Posterior vena cava (tissue), 2 donors: ENCODE results near the gene SLC38A10. TPM values are rescaled to one million over a fixed set of nuclear protein-coding genes. Genes with fewer than 3 reads are reported as not detected.

ENCODE experiments used
- DNase-seq: peaks from one replicate; pipeline ENCODE4 v3.0.0-alpha.2; 2020; ENCODE audit warnings: low spot score
- intact Hi-C, 2 donors: fragments of 100-400 bp; cut with DNase I; formaldehyde crosslinking; loops; one replicate each; pipeline versions ENCODE4 v1.14.1 to v1.14.2; 2022 to 2023
- total RNA-seq, 2 donors: library from RNA; stranded (reverse); fragmentation: NEBNext Ultra II Directional; extraction: Animal tissue kit (Norgen Biotek cat#: 25700); gene quantifications; one replicate each; pipeline ENCODE4 v1.2.1, GENCODE V29; 2021
- donor health status: DM: yes; HTN: yes; CAD: no.
- donor health status: DM: yes; HTN: yes; CAD: no.

Gene SLC38A10
- total RNA-seq, 2 donors from 2014 or later = 59.6 to 85.1 TPM

GRCh38 chr17:81304196-81305015, 9.3 kb upstream of the SLC38A10 start:
- DNase-seq = no peak
- intact Hi-C loops = loop anchor here in 1 of 2 donors (5.0 kb wide), 1 partner anchor 1423 kb away; no protein-coding TSS in a partner anchor

- intact Hi-C loops = no loop called here
- no peak for DNase-seq
Measured at GRCh38 chr17:81303385-81303784, 8.3 kb upstream of the SLC38A10 start.

GRCh38 chr17:81302861-81303333, 7.8 kb upstream of the SLC38A10 start:
- no peak for DNase-seq
- intact Hi-C loops = no loop called here

- DNase-seq = no peak
- intact Hi-C loops = no loop called here
Measured at GRCh38 chr17:81302324-81302723, 7.2 kb upstream of the SLC38A10 start.

GRCh38 chr17:81301195-81302144, 6.4 kb upstream of the SLC38A10 start:
- intact Hi-C loops = no loop called here
- no peak for DNase-seq

- DNase-seq = no peak
- intact Hi-C loops = no loop called here
Measured at GRCh38 chr17:81300586-81301155, 5.6 kb upstream of the SLC38A10 start.

- intact Hi-C loops = loop anchor here (5.0 to 10.0 kb wide), 3 partner anchors 37 to 185 kb away; partner anchors contain the start of gene BAHCC1 (in 1 of the 2)
Measured at GRCh38 chr17:81299846-81300585, 4.9 kb upstream of the SLC38A10 start.

GRCh38 chr17:81298991-81299738, 4.1 kb upstream of the SLC38A10 start:
- no peak for DNase-seq
- intact Hi-C loops = loop anchor here (5.0 to 10.0 kb wide), 3 partner anchors 38 to 186 kb away; partner anchors contain the start of gene BAHCC1 (in 1 of the 2)

More at GRCh38 chr17:81299846-81300585, 4.9 kb upstream of the SLC38A10 start:
- DNase-seq = no peak

- no peak for DNase-seq
- intact Hi-C loops = loop anchor here (5.0 to 10.0 kb wide), 3 partner anchors 39 to 186 kb away; partner anchors contain the start of gene BAHCC1 (in 1 of the 2)
Measured at GRCh38 chr17:81298325-81298990, 3.4 kb upstream of the SLC38A10 start.

- intact Hi-C loops = loop anchor here (5.0 to 10.0 kb wide), 3 partner anchors 41 to 189 kb away; partner anchors contain the start of gene BAHCC1 (in 1 of the 2)
- no peak for DNase-seq
Measured at GRCh38 chr17:81295676-81296381, 722 bp upstream of the SLC38A10 start.

- intact Hi-C loops = loop anchor here (5.0 to 10.0 kb wide), 3 partner anchors 43 to 190 kb away; partner anchors contain the start of gene BAHCC1 (in 1 of the 2)
- DNase-seq = no peak
Measured at GRCh38 chr17:81294512-81295030, 536 bp downstream of the SLC38A10 start.

GRCh38 chr17:81292450-81292849, 2.7 kb downstream of the SLC38A10 start:
- intact Hi-C loops = loop anchor here in 1 of 2 donors (10.0 kb wide), 2 partner anchors 102 to 192 kb away; partner anchors contain the start of gene BAHCC1
- DNase-seq = no peak

- DNase-seq = peak; percentile 89
- intact Hi-C loops = loop anchor here in 1 of 2 donors (10.0 kb wide), 2 partner anchors 103 to 193 kb away; partner anchors contain the start of gene BAHCC1
Measured at GRCh38 chr17:81291662-81292061, 3.4 kb downstream of the SLC38A10 start.

GRCh38 chr17:81290230-81290629, 4.9 kb downstream of the SLC38A10 start:
- intact Hi-C loops = loop anchor here in 1 of 2 donors (10.0 kb wide), 2 partner anchors 105 to 195 kb away; partner anchors contain the start of gene BAHCC1
- DNase-seq = no peak

- intact Hi-C loops = loop anchor here in 1 of 2 donors (10.0 kb wide), 2 partner anchors 105 to 195 kb away; partner anchors contain the start of gene BAHCC1
- DNase-seq = no peak
Measured at GRCh38 chr17:81289627-81290026, 5.5 kb downstream of the SLC38A10 start.

GRCh38 chr17:81288715-81289114, 6.4 kb downstream of the SLC38A10 start:
- no peak for DNase-seq
- intact Hi-C loops = no loop called here
